Suprapubic skin (tissue), 4 donors: Measurements from ENCODE around the gene NFIC. TPM values are rescaled to one million over a fixed set of nuclear protein-coding genes. Genes with fewer than 3 reads are reported as not detected.

Experiments used
- DNase-seq, 2 donors: peaks; one replicate each; pipeline ENCODE4 v3.0.0-alpha.2; 2019; ENCODE audit warnings: low spot score in 2 of 2
- H3K27ac ChIP-seq: fragments of 200-600 bp; sonication (generic); one replicate; pipeline ENCODE4 v1.5.1; 2019
- H3K27me3 ChIP-seq: fragments of 200-600 bp; sonication (generic); one replicate; pipeline ENCODE4 v1.5.1; 2019
- H3K36me3 ChIP-seq: fragments of 200-600 bp; sonication (generic); one replicate; pipeline ENCODE4 v1.5.1; 2019
- H3K4me1 ChIP-seq: fragments of 200-600 bp; sonication (generic); one replicate; pipeline ENCODE4 v1.5.1; 2019
- H3K4me3 ChIP-seq: fragments of 200-600 bp; sonication (generic); one replicate; pipeline ENCODE4 v1.5.1; 2019; ENCODE audit warnings: mild to moderate bottlenecking
- H3K9me3 ChIP-seq: fragments of 200-600 bp; sonication (generic); one replicate; pipeline ENCODE4 v1.5.1; 2019
- CTCF ChIP-seq, 2 donors: fragments of 200-600 bp in 1 of 2; fragments of 450-650 bp in 1 of 2; sonication (generic) in 1 of 2; IDR thresholded peaks; one replicate each; pipeline ENCODE4 v1.5.1; 2016 to 2019; ENCODE audit warnings: antibody characterized with exemption in 2 of 2, mild to moderate bottlenecking in 1 of 2, moderate library complexity in 1 of 2
- EP300 ChIP-seq: sonication (generic); formaldehyde crosslinking; IDR thresholded peaks from one replicate; pipeline ENCODE4 v1.6.1; 2017; ENCODE audit warnings: antibody characterized with exemption
- POLR2A ChIP-seq, 2 donors: fragments of 450-650 bp; IDR thresholded peaks; one replicate each; pipeline ENCODE4 v1.6.1; 2017; ENCODE audit warnings: antibody characterized with exemption in 2 of 2, mild to moderate bottlenecking in 2 of 2, moderate library complexity in 2 of 2
- POLR2AphosphoS5 ChIP-seq, 3 donors: sonication (generic); formaldehyde crosslinking; IDR thresholded peaks; one replicate each; pipeline ENCODE4 v1.6.1; 2017; ENCODE audit warnings: antibody characterized with exemption in 3 of 3
- WGBS: methylation state at CpG from one replicate; pipeline ENCODE4 v1.1.5; 2018; 5-methylcytosine and 5-hydroxymethylcytosine counted together
- total RNA-seq, 4 donors: library from RNA; depleted of rRNA; stranded (reverse); fragments of >200 nt; gene quantifications; one replicate each; pipeline ENCODE4 v1.1.0, GENCODE V29; 2016

NFIC gene
- total RNA-seq, 4 donors from 2014 or later: 135 to 234 (median 194) TPM

- peak overlapping the region; percentile 99 for H3K27ac ChIP-seq
- H3K9me3 ChIP-seq: no peaks in the 10 kb centered on the region
- no peak for DNase-seq
- TF ChIP-seq POLR2AphosphoS5 (IDR thresholded peaks at IDR 0.05) (peak in 1 of 3 donors; percentile 33), CTCF (IDR thresholded peaks at IDR 0.05) (no peak)
- WGBS: 0% methylated on average over 18 of the region's 129 CpGs
- peaks cover 44% of the 10 kb centered on the region for H3K4me1 ChIP-seq
- no peaks in the 10 kb centered on the region for H3K36me3 ChIP-seq
- H3K27me3 ChIP-seq: no peaks in the 10 kb centered on the region
- peak overlapping the region; percentile 84 for H3K4me3 ChIP-seq
Measured at GRCh38 chr19:3359015-3359918, 7.1 kb upstream of the NFIC start.

DNA sequence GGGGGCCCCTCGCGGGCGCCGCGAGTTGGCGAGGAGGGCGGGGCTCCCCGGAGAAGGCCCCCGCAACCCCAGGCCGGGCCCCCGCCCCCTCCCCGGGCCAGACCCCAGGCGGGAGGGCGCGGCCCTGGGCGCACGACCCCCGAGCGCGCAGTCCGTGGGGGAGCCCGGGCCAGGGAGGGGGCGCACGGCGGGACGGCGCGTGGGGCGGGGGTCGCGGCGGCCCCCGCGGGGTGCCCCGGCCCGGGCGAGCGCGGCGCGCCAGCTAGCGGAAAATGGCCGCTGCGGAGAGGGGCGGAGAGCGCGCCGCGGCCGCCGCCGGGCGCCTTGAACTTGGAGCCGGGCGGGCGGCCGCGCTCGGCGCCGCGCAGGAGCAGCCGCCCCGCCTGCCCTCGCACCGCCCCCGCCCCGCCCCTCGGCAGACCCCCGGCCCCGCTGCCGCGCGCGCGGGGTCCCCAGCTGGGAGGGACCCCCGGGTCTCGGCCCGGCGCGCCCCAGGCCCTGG is 6.4 kb upstream of the NFIC start:
- no peak for TF ChIP-seq POLR2AphosphoS5 (IDR thresholded peaks at IDR 0.05)
- no peak for TF ChIP-seq CTCF (IDR thresholded peaks at IDR 0.05)
- no peak for DNase-seq
- no CpG with 5 or more reads among the region's 81 CpGs for WGBS
- Histone ChIP-seq H3K4me3 (peak overlapping the region; percentile 84), H3K4me1 (peaks cover 51% of the 10 kb centered on the region), H3K27me3 (no peaks in the 10 kb centered on the region), H3K36me3 (no peaks in the 10 kb centered on the region), H3K9me3 (no peaks in the 10 kb centered on the region), H3K27ac (peak overlapping the region; percentile 99)

DNA sequence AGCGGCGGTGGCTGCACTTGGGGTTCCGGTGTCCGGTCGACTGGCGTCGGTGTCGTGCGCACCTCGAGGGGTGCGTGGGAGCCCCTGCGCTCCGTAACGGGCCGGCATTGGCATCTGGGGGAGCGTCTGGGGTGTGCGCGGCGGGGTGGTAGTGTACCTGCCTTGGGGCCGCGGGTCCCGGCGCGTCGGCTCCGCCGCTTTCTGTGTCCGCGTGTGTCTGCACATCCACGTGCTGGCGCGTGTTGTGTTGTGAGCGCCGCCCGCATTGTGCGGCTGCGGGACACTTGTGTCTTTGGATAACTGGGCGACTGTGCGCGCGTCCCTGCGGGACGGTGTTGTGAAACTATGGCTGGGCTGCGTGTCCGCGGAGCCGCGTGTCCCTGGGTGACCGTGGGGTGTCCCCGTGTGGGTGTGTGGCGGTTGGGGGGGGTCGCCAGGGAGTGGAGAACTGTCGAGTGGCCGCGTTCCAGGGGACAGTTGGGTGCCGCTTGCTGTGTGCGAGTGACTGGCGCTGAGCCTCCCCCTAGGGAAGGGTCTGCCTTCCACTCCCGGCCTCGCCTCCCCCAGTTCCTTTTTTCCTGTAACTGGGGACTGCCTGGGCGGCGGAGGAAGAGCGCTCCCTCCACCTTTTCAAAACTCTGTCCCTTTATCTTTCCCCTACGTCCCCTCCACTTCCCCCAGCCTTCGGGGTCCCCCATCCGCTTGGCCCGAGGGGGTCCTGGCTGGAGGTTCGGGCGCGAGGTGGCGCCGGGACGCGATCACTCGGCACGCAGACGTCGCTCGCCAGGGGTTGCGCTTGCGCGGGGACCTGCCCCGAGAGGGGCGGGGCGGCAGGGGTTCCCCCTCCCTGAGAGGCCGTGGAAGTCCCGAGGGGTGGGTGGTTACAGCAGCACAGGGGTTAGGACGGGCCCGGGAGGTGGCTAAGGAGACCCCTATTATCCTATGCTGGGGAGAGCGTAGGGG is 5.7 kb upstream of the NFIC start:
- no peak for TF ChIP-seq POLR2AphosphoS5 (IDR thresholded peaks at IDR 0.05)
- no peak for TF ChIP-seq POLR2A (IDR thresholded peaks at IDR 0.05)
- no peak for TF ChIP-seq EP300
- no peak for TF ChIP-seq CTCF (IDR thresholded peaks at IDR 0.05)
- H3K4me3 ChIP-seq: peak overlapping the region; percentile 84
- peak overlapping the region; percentile 99 for H3K27ac ChIP-seq
- peak; percentile 88 to 89 for DNase-seq
- H3K9me3 ChIP-seq: no peaks in the 10 kb centered on the region
- 0% methylated on average over 11 of the region's 90 CpGs for WGBS
- H3K36me3 ChIP-seq: no peaks in the 10 kb centered on the region
- peaks cover 58% of the 10 kb centered on the region for H3K4me1 ChIP-seq
- no peaks in the 10 kb centered on the region for H3K27me3 ChIP-seq

- peak overlapping the region; percentile 84 for H3K4me3 ChIP-seq
- H3K27ac ChIP-seq: peak overlapping the region; percentile 99
- no peaks in the 10 kb centered on the region for H3K27me3 ChIP-seq
- TF ChIP-seq POLR2A (IDR thresholded peaks at IDR 0.05) (no peak), CTCF (IDR thresholded peaks at IDR 0.05) (no peak), POLR2AphosphoS5 (IDR thresholded peaks at IDR 0.05) (no peak), EP300 (no peak)
- no peaks in the 10 kb centered on the region for H3K9me3 ChIP-seq
- 36% methylated on average over 22 of the region's 27 CpGs for WGBS
- peaks cover 62% of the 10 kb centered on the region for H3K4me1 ChIP-seq
- no peak for DNase-seq
- no peaks in the 10 kb centered on the region for H3K36me3 ChIP-seq
Measured at GRCh38 chr19:3361384-3362216, 4.8 kb upstream of the NFIC start.
